ENCODE measurements around the gene NUCB1.
"Not testable (repeated sequence)": the region's sequence is repeated elsewhere in the genome, so short reads cannot be mapped to it uniquely, and the experiment has no call there.

Gene NUCB1

DNA sequence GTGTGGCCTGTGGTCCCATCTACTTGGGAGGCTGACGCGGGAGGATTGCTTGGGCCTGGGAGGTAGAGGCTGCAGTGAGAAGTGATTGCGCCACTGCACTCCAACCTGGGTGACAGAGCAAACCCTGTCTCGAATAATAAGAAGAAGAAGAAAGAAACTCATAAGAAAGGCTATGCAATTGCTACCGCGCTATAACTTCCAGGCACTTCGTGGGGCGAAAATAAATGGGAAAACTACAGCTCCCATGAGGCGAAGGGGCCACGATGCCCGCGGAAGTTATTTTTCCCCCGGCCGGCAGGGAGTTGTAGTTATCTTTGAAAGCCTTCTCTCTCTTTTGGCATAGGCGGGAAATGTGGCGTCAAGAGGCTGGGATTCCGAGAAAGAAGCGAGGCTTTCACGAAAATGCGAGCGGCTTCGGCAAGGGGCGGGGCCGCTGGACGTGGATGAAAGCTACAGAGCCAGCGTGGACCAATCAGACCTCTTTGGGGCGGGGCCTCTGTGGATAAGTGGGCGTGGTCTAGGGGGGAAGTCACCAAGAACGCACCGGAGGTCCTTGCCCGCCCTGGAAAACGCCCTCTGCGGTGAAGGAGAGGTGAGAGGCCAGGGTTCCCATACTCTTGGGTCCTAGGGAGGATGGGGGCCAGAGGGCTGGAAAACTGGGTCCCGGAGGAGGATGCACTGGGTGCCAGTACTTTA, at the start of gene NUCB1:
TSS of gene NUCB1 (plus strand) at position 532 of the 696 bp plus-strand sequence. CDS start 485 bp downstream, outside the sequence.
- peak; percentile 94 for DNase-seq

- no peak for DNase-seq
Observed at GRCh38 chr19:48852292-48852691, 47.8 kb upstream of the NUCB1 start.

GRCh38 chr19:48853483-48853882, 46.6 kb upstream of the NUCB1 start:
- DNase-seq, result no peak

- DNase-seq, result no peak
Observed at GRCh38 chr19:48854103-48854502, 46.0 kb upstream of the NUCB1 start.

DNA sequence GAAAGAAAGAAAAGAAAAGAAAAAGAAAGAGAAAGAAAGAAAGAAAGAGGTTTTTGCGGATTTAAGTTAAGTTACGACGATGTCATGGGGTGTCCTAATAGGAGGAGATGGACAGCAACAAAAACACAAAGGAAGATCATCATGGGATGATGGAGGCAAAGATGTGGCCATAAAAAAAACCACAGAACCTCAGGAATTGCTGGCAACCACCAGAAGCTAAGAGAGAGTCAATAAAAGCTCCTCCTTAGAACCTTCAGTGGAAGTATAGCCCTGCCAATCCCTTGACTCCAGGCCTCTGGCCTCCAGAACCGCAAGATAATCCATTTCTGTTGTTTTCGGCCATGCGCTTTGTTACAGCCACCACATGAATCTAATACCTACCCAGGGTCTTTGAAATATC, 43.2 kb upstream of the NUCB1 start:
- no peak for DNase-seq

GRCh38 chr19:48858984-48859710, 41.0 kb upstream of the NUCB1 start:
- no peak for DNase-seq

- DNase-seq, result no peak
Observed at GRCh38 chr19:48859711-48860572, 40.2 kb upstream of the NUCB1 start.

GRCh38 chr19:48861313-48861712, 38.8 kb upstream of the NUCB1 start:
- no peak for DNase-seq

GRCh38 chr19:48862827-48863226, 37.3 kb upstream of the NUCB1 start:
- no peak for DNase-seq

DNA sequence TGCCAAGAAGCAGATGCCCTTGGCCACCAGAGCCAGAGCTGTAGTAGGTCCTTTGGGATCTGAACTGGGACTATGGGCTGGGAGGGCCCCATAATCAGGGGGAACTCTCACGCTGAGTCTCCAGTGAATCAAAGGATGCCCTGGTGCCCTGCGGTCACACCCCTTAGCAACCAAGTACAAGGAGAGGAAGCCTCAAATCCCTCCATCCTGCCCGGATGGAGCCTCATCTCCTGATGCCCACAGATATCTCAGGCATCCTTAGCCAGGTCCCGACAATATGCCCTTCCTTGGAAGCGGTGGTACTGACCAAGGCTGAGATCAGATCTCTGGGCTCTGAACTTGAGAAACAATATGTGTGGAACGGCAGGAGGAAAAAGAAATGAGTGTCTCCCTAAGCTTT, 33.4 kb upstream of the NUCB1 start:
- DNase-seq, result no peak

GRCh38 chr19:48867123-48867745, 32.9 kb upstream of the NUCB1 start:
- DNase-seq, result no peak

- no peak for DNase-seq
Observed at GRCh38 chr19:48867746-48868113, 32.4 kb upstream of the NUCB1 start.

DNA sequence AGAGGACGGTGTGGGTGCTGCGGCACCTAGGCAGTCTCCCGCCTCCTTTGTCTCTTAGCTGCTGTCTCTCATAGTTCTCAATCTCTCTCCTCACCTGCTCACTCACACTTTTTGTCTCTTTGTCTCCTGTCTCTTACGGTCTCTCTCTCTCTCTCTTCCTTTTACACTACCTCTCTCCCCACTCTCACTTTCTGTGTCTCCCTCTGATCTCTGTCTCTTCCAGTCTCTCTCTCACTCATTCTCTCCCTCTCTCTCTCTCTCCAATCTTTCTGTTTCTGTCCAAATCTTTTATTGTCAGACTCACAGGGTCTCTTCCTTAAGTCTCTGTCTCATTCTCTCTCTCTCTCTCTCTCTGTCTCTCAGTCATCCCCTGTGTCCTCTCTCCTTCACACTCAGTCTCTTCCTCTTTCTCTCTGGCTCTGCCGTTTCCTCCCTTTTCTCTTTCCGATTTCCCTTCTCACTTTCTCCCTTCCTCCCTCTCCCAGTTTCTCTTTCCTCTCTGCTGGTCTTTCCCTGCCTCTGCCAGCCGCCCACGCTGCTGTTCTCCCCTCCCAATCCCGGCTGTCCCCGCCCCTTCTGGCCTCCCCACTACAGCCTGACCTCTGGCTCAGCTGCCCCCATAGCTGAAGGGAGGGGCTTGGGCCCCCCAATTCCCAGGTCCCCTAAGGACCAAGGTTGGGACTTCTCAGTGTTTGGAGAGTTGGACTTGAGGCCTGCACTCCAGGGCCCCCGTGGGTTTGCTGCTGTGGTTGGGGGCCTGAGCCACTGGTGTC, 31.8 kb upstream of the NUCB1 start, which contains the start of gene PLEKHA4:
TSS of gene PLEKHA4 (minus strand) at position 504 of the 773 bp plus-strand sequence. CDS start 997 bp downstream, outside the sequence.
- DNase-seq, result no peak

GRCh38 chr19:48870048-48870447, 30.1 kb upstream of the NUCB1 start:
- no peak for DNase-seq

- DNase-seq, result not testable (repeated sequence)
Observed at GRCh38 chr19:48871471-48872181, 28.5 kb upstream of the NUCB1 start.

- peak; percentile 97 for DNase-seq
Observed at GRCh38 chr19:48872182-48872883, 27.8 kb upstream of the NUCB1 start, which contains the start of gene PPP1R15A. Gene PPP1R15A (plus strand): TSS chr19:48872421. CDS start chr19:48873234, 813 bp downstream.

- peak; percentile 42 for DNase-seq
Observed at GRCh38 chr19:48872884-48873475, 27.1 kb upstream of the NUCB1 start.

DNA sequence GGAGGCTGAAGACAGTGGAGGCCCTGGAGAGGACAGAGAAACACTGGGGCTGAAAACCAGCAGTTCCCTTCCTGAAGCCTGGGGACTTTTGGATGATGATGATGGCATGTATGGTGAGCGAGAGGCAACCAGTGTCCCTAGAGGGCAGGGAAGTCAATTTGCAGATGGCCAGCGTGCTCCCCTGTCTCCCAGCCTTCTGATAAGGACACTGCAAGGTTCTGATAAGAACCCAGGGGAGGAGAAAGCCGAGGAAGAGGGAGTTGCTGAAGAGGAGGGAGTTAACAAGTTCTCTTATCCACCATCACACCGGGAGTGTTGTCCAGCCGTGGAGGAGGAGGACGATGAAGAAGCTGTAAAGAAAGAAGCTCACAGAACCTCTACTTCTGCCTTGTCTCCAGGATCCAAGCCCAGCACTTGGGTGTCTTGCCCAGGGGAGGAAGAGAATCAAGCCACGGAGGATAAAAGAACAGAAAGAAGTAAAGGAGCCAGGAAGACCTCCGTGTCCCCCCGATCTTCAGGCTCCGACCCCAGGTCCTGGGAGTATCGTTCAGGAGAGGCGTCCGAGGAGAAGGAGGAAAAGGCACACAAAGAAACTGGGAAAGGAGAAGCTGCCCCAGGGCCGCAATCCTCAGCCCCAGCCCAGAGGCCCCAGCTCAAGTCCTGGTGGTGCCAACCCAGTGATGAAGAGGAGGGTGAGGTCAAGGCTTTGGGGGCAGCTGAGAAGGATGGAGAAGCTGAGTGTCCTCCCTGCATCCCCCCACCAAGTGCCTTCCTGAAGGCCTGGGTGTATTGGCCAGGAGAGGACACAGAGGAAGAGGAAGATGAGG, 26.4 kb upstream of the NUCB1 start:
- DNase-seq, result no peak

Data from NCI-H2107 (cell line).